ENCODE results near the gene CCT6A. TPM values are rescaled to one million over a fixed set of nuclear protein-coding genes. Genes with fewer than 3 reads are reported as not detected.
"Not testable (repeated sequence)": the region's sequence is repeated elsewhere in the genome, so short reads cannot be mapped to it uniquely, and the experiment has no call there.

CCT6A gene
- total RNA-seq, 6 experiments from 2014 or later = 164 to 197 (median 180) TPM

- H3K27ac Mint-ChIP-seq = no peak overlapping the region
- no peaks in the 10 kb centered on the region; the same call in 1 of the 2 replicates for H3K36me3 Mint-ChIP-seq (ENCODE audit: low read depth)
- H3K4me1 Mint-ChIP-seq (ENCODE audit: low read depth) = peaks cover 9% of the 10 kb centered on the region; the same call in 1 of the 2 replicates
- H3K4me3 Mint-ChIP-seq = no peak overlapping the region
- H3K9me3 Mint-ChIP-seq = no peaks in the 10 kb centered on the region
- no peaks in the 10 kb centered on the region for H3K27me3 Mint-ChIP-seq (ENCODE audit: insufficient read depth)
- no peak for DNase-seq
- TF ChIP-seq CTCF (IDR thresholded peaks at IDR 0.05) = no peak
Observed at GRCh38 chr7:56009695-56010094, 41.9 kb upstream of the CCT6A start.

DNA sequence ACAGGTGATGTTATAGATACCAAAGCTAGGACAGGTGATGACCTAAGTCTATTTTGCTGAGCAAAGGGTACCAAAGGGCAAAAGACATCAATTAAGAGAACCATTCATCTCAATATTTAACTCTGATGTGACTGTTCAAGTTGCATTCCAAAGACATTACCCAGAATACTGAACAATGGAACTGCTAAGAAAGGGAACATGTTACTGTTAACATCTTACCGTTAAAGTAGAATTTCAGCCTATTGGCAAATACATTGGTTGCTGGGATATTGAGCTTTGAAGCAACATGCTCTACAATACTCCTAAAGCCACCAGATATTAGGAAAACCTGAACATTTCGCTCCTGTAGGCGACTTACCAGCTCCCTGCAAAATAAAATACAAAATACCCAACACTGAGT lies 34.5 kb upstream of the CCT6A start:
- not testable (repeated sequence) for H3K36me3 Mint-ChIP-seq (ENCODE audit: low read depth); H3K27ac Mint-ChIP-seq; H3K4me3 Mint-ChIP-seq; H3K4me1 Mint-ChIP-seq (ENCODE audit: low read depth); H3K9me3 Mint-ChIP-seq; H3K27me3 Mint-ChIP-seq (ENCODE audit: insufficient read depth); DNase-seq

DNA sequence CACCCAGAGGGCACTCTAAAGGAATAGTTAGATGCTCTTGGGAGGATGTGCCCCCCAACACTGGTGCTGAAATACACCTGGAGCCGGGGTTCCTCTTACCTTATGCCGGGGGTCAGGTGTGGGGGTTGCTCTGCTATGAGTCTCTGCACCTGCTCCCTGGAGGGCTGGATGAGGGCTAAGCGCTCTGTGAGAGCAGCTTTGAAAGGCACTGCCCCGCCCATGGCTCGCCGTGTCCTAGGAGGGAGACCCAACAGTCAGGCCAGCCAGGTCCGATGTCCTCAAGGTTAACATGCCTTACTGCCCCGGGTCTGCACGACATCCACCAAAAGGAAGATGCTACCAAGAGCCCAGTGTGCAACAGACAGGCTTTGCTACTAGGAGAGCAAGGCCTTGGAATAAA lies 32.1 kb upstream of the CCT6A start:
- H3K27me3 Mint-ChIP-seq (ENCODE audit: insufficient read depth) = no peaks in the 10 kb centered on the region; the same call in 1 of the 2 replicates
- H3K27ac Mint-ChIP-seq = no peak overlapping the region
- no peak for TF ChIP-seq CTCF (IDR thresholded peaks at IDR 0.05)
- H3K36me3 Mint-ChIP-seq (ENCODE audit: low read depth) = 0 out of 2 replicates have a peak, but pooled peaks cover 9% of the 10 kb centered on the region
- no peaks in the 10 kb centered on the region for H3K4me1 Mint-ChIP-seq (ENCODE audit: low read depth)
- H3K4me3 Mint-ChIP-seq = no peak overlapping the region
- DNase-seq = no peak
- no peaks in the 10 kb centered on the region for H3K9me3 Mint-ChIP-seq

- DNase-seq = no peak
- Mint-ChIP-seq H3K4me1 (ENCODE audit: low read depth) (no peaks in the 10 kb centered on the region), H3K36me3 (ENCODE audit: low read depth) (peaks cover 9% of the 10 kb centered on the region; the same call in 1 of the 2 replicates), H3K4me3 (no peak overlapping the region), H3K27ac (no peak overlapping the region), H3K9me3 (no peaks in the 10 kb centered on the region), H3K27me3 (ENCODE audit: insufficient read depth) (peaks cover 5% of the 10 kb centered on the region)
- no peak for TF ChIP-seq CTCF (IDR thresholded peaks at IDR 0.05)
Observed at GRCh38 chr7:56023500-56023899, 28.1 kb upstream of the CCT6A start.

- no peak overlapping the region for H3K4me3 Mint-ChIP-seq
- no peaks in the 10 kb centered on the region for H3K9me3 Mint-ChIP-seq
- DNase-seq = no peak
- H3K27me3 Mint-ChIP-seq (ENCODE audit: insufficient read depth) = peaks cover 5% of the 10 kb centered on the region
- no peak for TF ChIP-seq CTCF (IDR thresholded peaks at IDR 0.05)
- no peak overlapping the region for H3K27ac Mint-ChIP-seq
- peaks cover 9% of the 10 kb centered on the region for H3K4me1 Mint-ChIP-seq (ENCODE audit: low read depth)
- H3K36me3 Mint-ChIP-seq (ENCODE audit: low read depth) = peaks cover 3% of the 10 kb centered on the region; the same call in 1 of the 2 replicates
Observed at GRCh38 chr7:56026538-56026937, 25.0 kb upstream of the CCT6A start.

GRCh38 chr7:56028942-56029630 lies 22.5 kb upstream of the CCT6A start:
- H3K9me3 Mint-ChIP-seq = no peaks in the 10 kb centered on the region
- peaks cover 5% of the 10 kb centered on the region; the same call in 1 of the 2 replicates for H3K27me3 Mint-ChIP-seq (ENCODE audit: insufficient read depth)
- TF ChIP-seq CTCF (IDR thresholded peaks at IDR 0.05) = no peak
- peaks cover 10% of the 10 kb centered on the region; the same call in 1 of the 2 replicates for H3K36me3 Mint-ChIP-seq (ENCODE audit: low read depth)
- no peak overlapping the region for H3K4me3 Mint-ChIP-seq
- H3K27ac Mint-ChIP-seq = no peak overlapping the region; the same call in 1 of the 2 replicates
- peaks cover 23% of the 10 kb centered on the region for H3K4me1 Mint-ChIP-seq (ENCODE audit: low read depth)
- DNase-seq = no peak
